Medulla oblongata (tissue), 1 donor: ENCODE results near the gene NCF1.
"Not testable (repeated sequence)": the region's sequence is repeated elsewhere in the genome, so short reads cannot be mapped to it uniquely, and the experiment has no call there.

ENCODE experiments used
- DNase-seq: peaks from one replicate; pipeline ENCODE4 v3.0.0-alpha.2; 2015; ENCODE audit errors: extremely low spot score

The NCF1 gene

DNA sequence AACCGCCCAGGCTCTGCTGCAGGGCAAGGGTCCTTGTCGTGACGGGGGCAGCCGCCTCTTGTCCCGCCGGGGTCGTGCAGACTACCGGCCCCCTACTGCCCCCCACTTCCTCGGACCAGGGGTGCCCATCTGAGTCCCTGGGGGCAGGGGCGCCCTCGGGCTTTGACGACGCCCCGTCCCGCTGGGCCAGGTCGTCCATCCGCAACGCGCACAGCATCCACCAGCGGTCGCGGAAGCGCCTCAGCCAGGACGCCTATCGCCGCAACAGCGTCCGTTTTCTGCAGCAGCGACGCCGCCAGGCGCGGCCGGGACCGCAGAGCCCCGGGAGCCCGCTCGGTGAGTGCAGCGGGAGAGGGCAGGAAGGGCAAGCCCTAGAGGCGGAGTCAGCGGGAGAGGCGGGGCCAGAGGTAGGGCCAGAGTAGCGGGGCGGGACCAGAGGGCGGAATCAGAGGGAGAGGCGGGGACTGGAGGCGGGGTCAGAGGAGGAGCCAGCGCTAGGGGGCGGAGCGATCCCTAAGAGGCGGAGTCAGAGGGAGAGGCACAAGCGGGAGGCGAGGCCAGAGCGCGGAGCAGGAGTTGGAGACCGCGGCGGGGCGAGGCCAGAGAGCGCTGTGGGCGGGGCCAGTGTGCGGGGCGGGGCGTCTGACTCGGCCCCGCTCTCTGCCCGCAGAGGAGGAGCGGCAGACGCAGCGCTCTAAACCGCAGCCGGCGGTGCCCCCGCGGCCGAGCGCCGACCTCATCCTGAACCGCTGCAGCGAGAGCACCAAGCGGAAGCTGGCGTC is 14.7 kb downstream of the NCF1 start:
- DNase-seq, result peak; percentile 96

DNA sequence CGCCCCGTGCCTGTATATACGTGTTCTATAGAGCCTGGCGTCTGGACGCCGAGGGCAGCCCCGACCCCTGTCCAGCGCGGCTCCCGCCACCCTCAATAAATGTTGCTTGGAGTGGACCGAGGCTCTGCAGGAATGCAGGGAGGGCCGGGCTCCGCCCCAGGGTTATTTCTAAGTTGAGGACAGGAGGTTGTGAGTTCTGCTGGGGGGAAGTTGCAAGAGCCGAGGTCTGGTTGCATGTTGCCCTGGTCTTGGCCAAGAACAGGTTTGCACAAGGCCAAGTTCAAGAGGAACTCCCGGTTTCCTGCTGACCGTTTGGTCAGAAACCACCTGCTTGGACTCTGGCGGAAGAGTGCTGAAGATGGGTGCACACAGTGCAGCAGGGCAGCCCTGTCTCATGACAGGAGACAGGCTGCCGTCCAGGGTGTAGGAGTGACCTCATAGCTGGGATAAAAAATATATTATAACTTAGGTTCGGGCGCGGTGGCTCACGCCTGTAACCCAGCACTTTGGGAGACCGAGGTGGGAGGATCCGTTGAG is 15.5 kb downstream of the NCF1 start:
- not testable (repeated sequence) for DNase-seq

DNA sequence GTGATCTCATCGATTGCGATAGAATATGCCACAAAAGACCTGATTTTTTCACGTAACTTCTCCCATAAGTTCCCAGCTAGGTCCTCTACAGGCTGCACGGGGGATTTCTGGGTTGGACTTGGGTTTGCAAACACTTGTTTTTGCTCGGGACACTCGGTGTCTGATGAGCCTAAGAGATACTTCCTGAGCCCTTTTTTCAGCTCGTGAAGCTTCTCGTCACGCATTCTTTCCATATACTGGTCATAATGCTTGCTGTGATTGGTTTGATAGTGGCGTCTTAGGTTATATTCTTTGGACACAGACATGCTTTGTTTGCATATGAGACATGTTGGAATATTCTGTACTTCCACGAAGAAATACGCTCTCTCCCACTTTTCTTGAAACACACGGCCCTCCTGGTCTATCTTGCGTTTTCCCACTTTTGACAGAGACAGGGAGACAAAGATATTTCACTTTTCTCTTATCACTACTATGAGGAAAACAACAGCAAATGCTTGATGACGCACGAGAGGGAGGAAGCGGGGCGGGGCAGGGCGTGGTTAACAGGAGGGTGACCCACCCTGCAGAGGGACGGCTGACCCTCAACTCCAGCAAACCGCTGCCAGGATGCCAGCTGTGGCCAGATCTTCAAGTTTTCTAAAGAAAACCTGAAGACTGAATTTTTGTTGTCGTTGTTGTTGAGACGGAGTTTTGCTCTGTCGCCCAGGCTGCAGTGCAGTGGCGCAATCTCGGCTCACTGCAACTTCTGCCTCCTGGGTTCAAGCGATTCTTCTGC is 24.2 kb downstream of the NCF1 start:
- not testable (repeated sequence) for DNase-seq

GRCh38 chr7:74798644-74799043 is 24.8 kb downstream of the NCF1 start:
- DNase-seq, result not testable (repeated sequence)

DNA sequence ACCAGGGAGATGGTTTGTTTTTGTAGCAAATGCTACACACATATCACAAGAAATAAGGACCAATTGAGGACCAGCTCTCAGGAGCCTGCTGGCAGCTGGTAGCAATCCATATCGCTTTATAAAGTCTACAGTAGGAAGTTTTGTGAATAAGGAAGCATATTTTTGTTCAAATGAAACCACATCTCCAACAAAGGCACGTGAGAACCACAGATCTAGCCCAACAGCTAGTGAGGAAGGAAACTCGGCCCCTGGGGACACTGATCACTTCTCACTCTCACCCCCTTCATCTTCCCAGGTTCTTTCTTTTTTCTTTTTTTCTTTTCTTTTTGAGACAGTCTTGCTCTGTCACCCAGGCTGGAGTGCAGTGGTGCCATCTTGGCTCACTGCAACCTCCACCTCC is 42.1 kb downstream of the NCF1 start:
- DNase-seq, result not testable (repeated sequence)

GRCh38 chr7:74820146-74820805 is 46.5 kb downstream of the NCF1 start:
- DNase-seq, result not testable (repeated sequence)

DNA sequence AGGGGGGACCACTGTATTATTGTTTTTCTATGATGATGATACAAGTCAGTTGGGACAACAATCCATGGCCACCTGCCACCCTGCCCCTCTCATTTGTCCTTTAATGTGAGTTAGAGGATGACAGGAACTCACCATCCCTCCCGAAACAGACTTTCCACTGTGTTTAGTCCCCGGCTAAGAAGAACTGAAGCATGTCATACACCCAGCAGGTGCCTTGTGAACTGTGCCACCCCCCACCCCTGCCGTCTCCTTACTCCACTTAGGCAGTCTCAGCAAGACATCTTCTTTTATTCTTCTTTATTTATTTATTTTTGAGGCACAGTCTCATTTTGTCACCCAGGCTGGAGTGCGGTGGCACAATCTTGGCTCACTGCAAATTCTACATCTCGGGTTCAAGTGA is 47.4 kb downstream of the NCF1 start:
- DNase-seq, result not testable (repeated sequence)

DNA sequence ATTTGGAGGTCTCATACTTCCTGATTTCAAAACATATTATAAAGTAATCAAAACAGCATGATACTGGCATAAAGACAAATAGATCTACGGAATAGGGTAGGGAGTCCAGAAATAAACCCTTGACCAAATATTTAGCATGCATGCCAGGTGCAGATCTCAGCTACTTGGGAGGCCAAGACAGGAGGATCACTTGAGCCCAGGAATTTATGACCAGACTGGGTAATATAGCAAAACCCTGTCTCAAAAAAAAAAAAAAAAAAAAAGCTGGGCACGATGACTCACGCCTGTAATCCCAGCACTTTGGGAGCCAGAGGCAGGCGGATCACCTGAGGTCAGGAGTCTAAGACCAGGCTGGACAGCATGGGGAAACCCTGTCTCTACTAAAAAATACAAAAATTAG is 56.1 kb downstream of the NCF1 start:
- DNase-seq, result not testable (repeated sequence)

DNA sequence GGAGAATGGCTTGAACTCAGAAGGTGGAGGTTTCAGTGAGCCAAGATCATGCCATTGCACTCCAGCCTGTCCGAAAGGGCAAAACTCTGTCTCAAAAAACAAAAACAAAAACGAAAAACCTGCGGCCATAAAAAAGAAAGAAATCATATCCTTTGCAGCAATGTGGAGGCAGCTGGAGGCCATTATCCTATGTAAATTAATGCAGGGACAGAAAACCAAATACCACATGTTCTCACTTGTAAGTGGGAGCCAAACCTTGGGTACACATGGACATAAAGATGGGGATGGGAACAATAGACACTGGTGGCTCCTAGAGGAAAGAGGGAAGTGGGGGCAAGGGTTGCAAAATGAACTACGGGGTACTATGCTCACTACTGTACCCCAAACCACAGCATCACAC is 56.6 kb downstream of the NCF1 start:
- DNase-seq, result not testable (repeated sequence)
